CD4-positive, alpha-beta T cell treated with Interleukin-6 for 4 hours (primary cell): ENCODE measurements around the gene MIA3.
"Not testable (repeated sequence)": the region's sequence is repeated elsewhere in the genome, so short reads cannot be mapped to it uniquely, and the experiment has no call there.

ENCODE experiments used
- DNase-seq: peaks from one replicate; pipeline ENCODE4 v3.0.0-alpha.2; 2020; ENCODE audit warnings: mixed read lengths

MIA3 gene, protein sequence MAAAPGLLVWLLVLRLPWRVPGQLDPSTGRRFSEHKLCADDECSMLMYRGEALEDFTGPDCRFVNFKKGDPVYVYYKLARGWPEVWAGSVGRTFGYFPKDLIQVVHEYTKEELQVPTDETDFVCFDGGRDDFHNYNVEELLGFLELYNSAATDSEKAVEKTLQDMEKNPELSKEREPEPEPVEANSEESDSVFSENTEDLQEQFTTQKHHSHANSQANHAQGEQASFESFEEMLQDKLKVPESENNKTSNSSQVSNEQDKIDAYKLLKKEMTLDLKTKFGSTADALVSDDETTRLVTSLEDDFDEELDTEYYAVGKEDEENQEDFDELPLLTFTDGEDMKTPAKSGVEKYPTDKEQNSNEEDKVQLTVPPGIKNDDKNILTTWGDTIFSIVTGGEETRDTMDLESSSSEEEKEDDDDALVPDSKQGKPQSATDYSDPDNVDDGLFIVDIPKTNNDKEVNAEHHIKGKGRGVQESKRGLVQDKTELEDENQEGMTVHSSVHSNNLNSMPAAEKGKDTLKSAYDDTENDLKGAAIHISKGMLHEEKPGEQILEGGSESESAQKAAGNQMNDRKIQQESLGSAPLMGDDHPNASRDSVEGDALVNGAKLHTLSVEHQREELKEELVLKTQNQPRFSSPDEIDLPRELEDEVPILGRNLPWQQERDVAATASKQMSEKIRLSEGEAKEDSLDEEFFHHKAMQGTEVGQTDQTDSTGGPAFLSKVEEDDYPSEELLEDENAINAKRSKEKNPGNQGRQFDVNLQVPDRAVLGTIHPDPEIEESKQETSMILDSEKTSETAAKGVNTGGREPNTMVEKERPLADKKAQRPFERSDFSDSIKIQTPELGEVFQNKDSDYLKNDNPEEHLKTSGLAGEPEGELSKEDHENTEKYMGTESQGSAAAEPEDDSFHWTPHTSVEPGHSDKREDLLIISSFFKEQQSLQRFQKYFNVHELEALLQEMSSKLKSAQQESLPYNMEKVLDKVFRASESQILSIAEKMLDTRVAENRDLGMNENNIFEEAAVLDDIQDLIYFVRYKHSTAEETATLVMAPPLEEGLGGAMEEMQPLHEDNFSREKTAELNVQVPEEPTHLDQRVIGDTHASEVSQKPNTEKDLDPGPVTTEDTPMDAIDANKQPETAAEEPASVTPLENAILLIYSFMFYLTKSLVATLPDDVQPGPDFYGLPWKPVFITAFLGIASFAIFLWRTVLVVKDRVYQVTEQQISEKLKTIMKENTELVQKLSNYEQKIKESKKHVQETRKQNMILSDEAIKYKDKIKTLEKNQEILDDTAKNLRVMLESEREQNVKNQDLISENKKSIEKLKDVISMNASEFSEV (N-terminal part only)

DNA sequence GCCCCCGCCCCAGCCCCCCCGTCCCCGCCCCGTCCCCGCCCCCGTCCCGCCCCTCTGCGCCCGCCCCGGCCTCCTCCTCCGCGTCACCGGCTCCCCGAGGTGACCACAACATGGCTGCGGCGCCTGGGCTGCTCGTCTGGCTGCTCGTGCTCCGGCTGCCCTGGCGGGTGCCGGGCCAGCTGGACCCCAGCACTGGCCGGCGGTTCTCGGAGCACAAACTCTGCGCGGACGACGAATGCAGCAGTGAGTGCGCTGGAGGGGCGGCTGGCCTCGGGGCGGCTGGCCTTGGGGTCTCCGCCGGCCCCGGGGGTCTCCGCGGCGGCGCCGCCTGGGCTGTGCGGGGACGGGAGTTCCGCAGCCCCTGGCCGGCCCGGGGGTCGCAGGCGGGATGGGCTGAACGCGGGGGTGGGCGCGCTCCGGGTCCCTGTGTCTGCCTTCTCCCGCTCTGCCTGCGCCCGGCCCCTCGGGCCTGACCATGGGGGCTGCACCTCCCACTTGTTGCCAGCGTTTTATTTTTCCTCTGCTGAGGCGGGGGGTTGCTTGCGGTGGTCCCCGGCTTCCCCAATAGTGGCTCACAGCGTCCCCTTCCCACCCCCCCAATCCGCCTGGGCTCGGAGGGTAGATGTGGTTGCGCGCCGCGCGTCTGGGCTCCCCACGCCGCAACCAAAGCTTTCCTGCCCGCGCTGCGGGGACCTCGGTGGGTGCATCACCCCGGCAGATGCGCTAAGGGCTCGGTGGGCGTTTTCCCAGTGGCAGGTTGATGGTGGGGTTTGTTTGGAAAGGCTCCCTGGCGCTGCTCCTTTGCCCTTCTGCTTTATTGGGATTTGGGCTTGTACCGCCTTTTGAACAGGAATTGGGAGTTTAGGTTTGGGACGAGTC lies at the start of gene MIA3:
TSS of gene MIA3 (plus strand) at position 97 of the 879 bp plus-strand sequence. CDS start at position 111, 14 bp downstream.
- peak; percentile 62 for DNase-seq

DNA sequence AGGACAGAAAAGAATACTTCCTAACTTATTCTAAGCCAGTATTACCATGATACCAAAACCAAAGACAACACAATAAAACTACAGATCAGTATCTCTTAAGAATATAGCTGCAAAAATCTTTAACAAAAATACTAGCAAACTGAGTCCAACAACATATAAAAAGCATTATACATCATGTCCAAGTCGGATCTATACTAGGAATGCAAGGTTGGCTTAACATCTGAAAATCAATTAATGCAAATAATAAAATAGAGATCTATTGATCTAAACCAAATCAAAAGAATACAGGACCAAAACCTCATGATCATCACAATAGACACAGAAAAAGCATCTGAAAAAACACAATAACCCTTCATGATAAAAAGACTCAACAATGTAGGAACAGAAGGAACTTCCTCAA lies 47.1 kb upstream of the MIA3 start:
- no peak for DNase-seq

DNA sequence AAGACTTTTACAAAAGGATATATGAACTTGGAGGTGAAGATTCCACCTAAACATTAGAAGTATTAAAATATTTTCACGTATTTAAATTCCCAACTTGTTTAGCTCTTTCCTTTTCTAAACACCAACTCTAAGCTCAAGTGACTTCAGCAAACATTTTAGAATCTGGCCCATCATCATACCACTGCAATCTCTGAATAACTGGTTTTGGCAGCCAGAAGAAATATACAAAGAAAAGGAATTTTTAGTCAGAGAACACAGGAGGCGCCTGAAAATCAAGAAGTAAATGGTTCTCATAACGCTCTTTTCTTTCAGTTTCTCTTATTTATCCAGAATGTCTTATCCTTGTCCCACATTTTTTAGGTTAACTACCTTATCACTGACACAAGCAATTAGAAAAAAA lies 38.6 kb upstream of the MIA3 start:
- DNase-seq, result no peak

DNA sequence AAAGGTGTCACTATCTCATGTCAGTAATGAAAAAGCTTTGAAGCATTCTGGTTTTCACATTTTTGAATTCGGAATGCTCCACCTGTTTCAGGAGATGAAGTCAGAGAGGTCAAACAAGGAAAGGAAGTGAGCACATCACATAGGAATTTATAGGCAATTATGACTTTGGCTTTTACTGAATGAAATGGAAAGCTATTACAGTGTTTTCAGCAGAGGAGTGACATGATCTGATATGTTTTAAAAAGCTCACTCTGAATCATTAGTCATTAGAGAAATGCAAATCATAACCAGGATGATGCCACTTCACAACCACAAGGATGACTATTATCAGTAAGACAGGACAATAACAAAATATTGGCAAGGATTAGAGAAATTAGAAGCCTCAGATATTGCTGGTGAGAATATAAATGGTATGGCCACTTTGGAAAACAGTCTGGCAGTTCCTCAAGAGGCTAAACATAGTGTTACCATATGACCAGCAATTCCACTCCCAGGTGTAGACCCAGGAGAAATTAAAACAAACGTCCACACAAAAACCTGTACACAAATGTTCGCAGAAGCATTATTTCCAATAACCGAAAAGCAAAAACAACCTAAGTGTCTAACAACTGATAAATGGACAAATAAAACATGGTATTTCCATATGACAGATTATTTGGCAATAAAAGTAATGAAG lies 35.7 kb upstream of the MIA3 start:
- no peak for DNase-seq

DNA sequence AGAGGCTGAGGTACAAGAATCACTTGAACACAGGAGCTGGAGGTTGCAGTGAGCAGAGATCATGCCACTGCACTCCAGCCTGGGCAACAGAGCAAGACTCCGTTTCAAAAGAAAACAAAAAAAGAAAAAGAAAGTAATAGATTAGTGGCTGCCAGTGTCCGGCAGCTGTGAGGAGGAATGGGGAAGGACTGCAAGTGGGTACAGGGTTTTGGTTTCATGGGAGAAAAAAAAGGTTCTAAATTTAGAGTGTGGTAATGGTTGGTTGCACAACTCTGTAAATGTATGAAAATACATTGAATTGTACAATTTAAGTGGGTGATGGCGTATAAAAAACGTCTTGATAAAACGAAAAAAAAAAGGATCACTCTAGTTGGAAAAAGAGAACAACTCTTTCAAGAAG lies 34.8 kb upstream of the MIA3 start:
- DNase-seq, result no peak

DNA sequence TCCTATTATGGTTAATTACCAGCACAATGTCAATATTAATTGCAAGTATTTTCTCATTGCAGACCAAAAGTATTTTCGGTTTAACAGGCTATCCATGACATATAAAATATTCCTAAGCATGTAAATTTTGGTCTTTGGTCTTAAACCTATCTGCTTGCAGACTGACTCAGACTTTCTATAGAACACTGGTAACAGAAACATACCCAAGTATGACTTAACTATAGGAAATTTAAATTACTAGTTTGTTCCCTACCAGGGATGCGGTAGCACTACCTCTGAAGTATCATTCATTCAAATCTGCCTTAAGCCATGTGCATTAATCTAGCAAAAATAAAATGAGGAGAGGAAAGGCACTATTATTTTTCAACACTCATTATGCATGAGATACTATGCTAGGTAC lies 31.1 kb upstream of the MIA3 start:
- DNase-seq, result no peak

DNA sequence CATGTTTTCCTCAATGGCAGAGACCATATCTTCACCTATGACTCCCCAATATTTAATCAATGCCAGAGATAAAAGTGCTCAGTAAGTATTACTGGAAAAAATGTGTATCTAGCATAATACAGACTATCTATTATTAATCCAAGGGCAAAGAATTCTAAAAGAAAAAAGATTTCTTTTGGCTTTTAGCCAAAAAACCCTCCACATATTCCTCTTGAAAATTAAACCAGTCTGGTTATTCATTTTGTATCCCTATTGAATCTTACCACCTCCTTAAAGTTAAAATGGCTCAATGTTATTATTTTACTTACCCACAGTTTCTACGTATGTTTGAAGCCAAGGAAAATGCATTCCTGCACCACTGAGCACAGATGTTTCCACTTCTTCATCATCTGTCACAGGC lies 29.8 kb upstream of the MIA3 start:
- no peak for DNase-seq

DNA sequence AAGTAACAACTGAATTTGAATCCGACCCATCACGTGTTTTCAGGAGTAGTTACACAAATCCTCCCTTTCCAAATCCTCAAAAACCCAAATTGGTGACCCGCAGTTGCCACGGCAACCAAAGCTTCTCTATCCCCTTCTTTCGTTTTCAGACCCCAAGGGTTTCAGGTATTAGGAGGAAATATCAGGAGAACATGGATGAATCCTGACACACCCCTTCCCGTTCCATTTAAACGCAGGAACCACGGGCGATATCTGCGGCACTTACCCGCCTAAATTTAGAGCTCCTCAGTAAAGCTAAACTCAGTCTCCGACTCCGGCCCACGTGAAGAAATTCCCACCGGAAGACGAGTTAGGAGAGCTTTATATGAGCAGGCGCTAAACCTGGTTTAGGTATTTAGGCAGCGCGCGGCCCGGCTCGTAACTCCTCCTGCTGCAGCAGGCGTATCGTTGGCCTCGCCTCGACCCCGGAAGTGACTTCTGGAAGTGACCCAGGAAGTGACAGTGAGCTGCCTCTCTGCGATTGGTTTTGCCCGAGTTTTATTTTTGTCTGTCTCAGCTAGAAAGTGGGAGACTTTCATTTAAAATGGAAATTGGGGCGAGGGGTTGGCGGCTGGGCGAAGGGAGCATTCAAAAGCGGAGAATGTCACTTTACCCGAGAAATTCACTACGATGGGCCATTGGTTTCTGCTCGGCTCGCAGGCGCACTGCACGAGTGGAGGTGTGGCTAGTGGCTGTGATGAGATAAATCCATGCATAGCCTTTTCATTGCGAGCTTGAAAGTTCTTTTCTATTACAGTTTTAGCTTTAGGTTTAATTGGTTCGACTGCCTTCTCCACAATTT lies 28.2 kb upstream of the MIA3 start, which contains the start of gene TAF1A:
TSS of gene TAF1A (minus strand) at position 472 of the 841 bp plus-strand sequence.
- DNase-seq, result peak; percentile 88

DNA sequence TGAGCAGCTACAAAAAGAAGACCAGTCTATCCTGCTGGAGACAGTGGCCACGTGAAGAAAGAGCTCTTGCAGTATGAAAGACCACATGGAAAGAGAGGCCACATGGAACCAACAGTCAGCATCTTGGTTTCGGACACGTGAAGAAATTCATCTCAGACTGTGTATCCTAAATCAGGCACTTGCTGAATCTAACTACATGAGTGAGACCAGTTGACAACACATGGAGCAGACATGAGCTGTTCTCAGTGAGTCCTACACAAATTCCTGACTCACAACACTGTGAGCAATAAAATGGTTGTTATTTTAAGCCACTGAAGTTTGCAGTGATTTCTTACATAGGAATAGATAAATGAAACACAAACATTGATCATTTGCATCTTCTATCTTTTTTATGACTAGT lies 25.7 kb upstream of the MIA3 start:
- DNase-seq, result no peak

DNA sequence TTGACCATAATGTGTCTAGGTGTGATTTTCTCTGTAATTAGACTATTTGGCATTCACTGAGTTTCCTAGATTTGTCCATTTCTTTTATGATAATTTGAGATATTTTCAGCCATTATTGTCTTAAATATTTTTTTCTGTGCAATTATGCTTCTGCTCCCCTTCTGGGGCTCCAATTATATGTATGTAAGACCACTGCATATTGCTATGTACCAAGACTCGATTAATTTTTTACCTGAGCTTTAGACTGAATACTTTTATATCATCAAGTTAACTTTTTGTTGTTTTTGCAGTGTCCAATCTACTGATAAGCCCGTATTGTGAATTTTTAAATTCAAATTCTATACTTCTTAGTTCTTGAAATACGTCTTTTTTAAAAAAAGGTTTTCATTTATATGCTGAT lies 23.1 kb upstream of the MIA3 start:
- no peak for DNase-seq

DNA sequence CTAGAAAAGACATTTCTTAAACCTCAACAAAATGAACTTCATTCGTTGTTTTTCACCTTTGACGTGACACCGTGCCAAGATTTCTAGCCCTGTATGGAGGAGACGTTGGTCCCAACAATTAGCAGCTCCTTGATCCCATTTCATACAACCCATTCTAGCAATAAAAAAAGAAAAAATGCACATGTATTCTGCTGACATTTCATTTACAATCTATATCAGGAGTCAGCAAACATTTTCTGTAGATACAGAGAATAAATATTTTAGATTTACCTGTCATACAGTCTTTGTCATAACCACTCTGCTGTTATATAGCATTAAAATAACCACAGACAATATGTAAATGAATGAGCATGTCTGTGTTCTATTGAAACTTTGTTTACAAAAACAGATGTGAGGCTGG lies 21.2 kb upstream of the MIA3 start:
- DNase-seq, result no peak

DNA sequence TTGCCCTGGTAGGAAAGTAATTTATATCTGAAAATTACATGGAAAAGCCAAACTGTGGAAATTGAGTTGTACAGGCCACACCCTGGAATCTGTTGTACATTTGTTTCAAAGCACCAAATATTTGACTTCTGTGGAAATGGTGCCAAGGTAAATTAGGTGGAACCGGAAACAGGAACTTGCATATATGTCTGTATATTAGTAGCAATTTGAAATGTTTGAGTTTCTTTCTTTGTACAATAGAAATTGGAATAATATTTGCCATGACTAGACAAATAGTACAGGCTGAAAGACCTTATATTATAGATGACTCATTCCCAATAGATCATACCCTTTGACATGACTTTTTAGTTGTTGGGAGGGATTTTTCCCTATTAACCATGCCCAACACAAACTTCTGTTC lies 17.6 kb upstream of the MIA3 start:
- DNase-seq, result no peak

DNA sequence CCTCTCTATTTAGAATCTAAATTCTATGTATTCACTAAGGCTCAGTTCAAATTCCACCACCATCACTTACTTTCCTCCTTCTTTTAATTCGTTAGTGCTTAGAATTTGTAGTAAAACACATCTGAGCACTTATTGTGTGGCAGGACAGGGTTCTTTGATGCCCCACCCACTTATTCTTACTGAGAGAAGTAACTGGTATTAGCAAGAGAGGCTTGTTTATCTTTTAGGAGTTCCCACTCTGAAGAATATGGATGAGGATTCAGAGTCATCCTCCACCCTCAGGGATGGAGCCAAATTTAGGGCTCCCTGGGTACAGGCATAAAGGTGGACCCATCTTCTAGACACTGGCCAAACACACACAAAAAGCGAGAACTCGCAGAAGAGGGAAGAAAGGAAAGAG lies 16.6 kb upstream of the MIA3 start:
- DNase-seq, result no peak

DNA sequence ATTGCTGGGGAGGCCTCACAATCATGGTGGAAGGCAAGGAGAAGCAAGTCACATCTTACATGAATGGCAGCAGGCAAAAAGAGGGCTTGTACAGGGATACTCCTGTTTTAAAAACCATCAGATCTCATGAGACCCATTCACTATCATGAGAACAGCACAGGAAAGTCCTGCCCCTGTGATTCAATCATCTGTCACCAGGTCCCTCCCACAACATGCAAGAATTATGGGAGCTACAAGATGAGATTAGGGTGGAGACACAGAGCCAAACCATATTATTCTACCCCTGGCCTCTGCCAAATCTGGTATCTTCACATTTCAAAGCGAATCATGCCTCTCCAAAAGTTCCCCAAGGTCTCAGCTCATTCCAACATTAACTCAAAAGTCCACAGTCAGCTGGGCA lies 11.1 kb upstream of the MIA3 start:
- no peak for DNase-seq

DNA sequence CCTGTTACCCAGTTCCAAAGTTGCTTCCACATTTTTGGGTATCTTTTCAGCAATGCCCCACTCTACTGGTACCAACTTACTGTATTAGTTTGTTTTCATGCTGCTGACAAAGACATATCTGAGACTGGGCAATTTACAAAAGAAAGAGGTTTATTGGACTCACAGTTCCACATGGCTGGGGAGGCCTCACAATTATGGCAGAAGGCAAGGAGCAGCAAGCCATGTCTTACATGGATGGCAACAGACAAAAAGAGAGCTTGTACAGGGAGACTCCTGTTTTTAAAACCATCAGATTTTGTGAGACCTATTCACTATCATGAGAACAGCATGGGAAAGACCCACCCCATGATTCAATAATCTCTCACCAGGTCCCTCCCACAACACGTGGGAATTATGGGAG lies 8.8 kb upstream of the MIA3 start:
- not testable (repeated sequence) for DNase-seq

DNA sequence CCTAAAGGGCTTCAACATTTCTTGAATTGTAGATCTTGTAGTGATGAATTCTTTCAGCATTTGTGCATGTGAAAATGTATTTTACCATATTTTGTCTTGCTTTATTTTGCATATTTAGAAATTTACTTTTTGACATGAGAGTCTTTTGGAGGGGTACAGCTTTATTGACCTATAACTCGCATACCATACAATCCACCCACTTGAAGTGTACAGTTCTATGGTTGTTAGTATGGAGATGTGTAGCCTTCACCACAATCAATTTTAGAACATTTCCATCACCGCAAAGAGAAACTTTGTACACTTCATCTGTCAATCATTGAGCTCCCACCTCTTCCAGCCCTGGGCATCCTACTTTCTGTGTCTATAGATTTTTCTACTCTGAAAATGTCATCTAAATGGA lies 7.2 kb upstream of the MIA3 start:
- DNase-seq, result no peak

DNA sequence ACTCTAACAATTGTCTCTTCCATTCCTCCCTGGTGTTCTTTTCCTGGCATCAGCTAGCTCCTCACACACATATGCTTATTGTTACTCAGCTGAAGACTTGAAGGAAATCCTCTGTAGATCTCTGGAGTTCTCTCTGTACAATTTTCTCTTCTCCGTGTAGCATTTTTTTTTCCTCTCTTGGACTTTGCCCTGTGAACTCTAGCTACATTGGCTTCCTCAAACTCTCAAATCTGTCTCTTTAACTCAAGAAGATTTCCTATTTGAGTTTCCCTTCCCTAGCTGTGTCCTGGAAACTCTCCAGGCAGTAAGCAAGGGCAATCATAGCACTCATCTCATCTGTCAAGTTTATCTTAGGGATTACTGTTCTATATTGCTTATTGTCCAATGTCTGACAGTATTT lies 4.3 kb upstream of the MIA3 start:
- DNase-seq, result no peak

DNA sequence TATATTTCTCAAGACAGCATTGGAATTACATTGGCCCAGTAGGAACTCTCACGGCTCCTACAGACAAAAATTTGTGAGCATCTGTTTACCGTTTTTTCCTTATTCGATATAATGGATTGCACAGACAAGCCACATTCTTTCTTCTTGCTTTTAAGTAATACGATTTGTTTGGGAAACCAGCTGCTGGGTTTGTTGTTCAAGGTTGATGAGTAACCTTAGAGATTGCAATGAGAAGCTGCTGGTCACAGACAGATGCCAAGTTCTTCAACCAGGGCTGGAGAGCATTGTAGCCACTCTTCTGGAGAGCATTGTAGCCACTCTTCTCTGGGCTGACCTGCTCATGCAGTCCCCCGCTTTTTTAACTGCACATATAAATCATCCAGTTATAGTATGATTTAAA lies 1.4 kb upstream of the MIA3 start:
- DNase-seq, result no peak

DNA sequence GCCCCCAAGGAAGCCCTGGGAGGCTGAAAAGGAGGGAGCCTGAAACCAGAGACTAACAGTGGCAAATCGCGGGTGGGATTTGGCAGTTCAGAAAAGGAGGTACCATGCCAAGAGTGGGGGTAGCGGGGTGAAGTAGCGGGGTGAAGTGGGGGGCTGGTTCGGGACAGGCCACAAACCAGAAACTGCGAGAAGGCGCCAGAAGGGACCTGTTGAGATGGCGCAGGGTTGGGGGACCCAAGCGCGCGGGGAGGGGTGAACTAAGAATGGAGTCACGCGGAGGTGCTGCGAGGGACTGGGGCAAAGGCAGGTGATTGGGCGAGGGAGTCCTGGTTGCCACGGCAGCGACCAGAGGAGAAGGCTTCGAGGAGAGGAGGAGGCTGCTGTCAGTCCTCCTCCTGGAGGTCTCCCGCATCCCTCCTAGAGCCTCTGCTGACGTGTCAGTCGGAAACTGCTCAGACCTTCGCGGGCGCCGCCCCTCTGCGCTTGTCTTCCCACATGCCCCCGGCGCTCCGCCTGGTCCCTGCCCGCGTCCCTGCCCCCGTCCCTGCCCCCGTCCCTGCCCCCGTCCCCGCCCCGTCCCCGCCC lies 438 bp upstream of the MIA3 start:
- peak; percentile 96 for DNase-seq
